Activated CD8-positive, alpha-beta memory T cell treated with anti-CD3 and anti-CD28 coated beads for 1 hour (primary cell): ENCODE measurements around the gene PBX3.

Source experiments
- DNase-seq, 2 donors: peaks; one replicate each; pipeline ENCODE4 v3.0.0-alpha.2; 2020; ENCODE audit warnings: low read depth in 1 of 2; ENCODE audit errors: extremely low read depth in 1 of 2

The PBX3 gene

GRCh38 chr9:125897481-125897880 is 150.3 kb downstream of the PBX3 start:
- no peak for DNase-seq

- no peak for DNase-seq
Observed at GRCh38 chr9:125902214-125902613, 155.0 kb downstream of the PBX3 start.

GRCh38 chr9:125902831-125903512 is 155.8 kb downstream of the PBX3 start:
- no peak for DNase-seq

GRCh38 chr9:125904155-125904851 is 157.1 kb downstream of the PBX3 start:
- no peak for DNase-seq

- DNase-seq = no peak
Observed at GRCh38 chr9:125906144-125906543, 159.0 kb downstream of the PBX3 start.

- DNase-seq = no peak
Observed at GRCh38 chr9:125906893-125907292, 159.7 kb downstream of the PBX3 start.

GRCh38 chr9:125908136-125908535 is 161.0 kb downstream of the PBX3 start:
- DNase-seq = no peak

GRCh38 chr9:125908966-125909365 is 161.8 kb downstream of the PBX3 start:
- no peak for DNase-seq

GRCh38 chr9:125909459-125909858 is 162.3 kb downstream of the PBX3 start:
- DNase-seq = no peak

GRCh38 chr9:125910286-125910685 is 163.1 kb downstream of the PBX3 start:
- DNase-seq = no peak

- DNase-seq = no peak
Observed at GRCh38 chr9:125911861-125912644, 164.9 kb downstream of the PBX3 start.

GRCh38 chr9:125912667-125913066 is 165.5 kb downstream of the PBX3 start:
- DNase-seq = no peak

GRCh38 chr9:125913551-125913950 is 166.4 kb downstream of the PBX3 start:
- DNase-seq = no peak

GRCh38 chr9:125914411-125914810 is 167.2 kb downstream of the PBX3 start:
- DNase-seq = no peak

- DNase-seq = no peak
Observed at GRCh38 chr9:125915606-125916005, 168.4 kb downstream of the PBX3 start.

- DNase-seq = no peak
Observed at GRCh38 chr9:125919565-125919964, 172.4 kb downstream of the PBX3 start.

- DNase-seq = no peak
Observed at GRCh38 chr9:125920402-125920801, 173.2 kb downstream of the PBX3 start.

- no peak for DNase-seq
Observed at GRCh38 chr9:125922854-125923253, 175.7 kb downstream of the PBX3 start.

- DNase-seq = no peak
Observed at GRCh38 chr9:125924351-125924750, 177.2 kb downstream of the PBX3 start.

- DNase-seq = no peak
Observed at GRCh38 chr9:125926936-125927335, 179.8 kb downstream of the PBX3 start.

- no peak for DNase-seq
Observed at GRCh38 chr9:125929846-125930245, 182.7 kb downstream of the PBX3 start.

GRCh38 chr9:125931211-125931610 is 184.0 kb downstream of the PBX3 start:
- no peak for DNase-seq
